ENCODE measurements around the gene STING1.

DNA sequence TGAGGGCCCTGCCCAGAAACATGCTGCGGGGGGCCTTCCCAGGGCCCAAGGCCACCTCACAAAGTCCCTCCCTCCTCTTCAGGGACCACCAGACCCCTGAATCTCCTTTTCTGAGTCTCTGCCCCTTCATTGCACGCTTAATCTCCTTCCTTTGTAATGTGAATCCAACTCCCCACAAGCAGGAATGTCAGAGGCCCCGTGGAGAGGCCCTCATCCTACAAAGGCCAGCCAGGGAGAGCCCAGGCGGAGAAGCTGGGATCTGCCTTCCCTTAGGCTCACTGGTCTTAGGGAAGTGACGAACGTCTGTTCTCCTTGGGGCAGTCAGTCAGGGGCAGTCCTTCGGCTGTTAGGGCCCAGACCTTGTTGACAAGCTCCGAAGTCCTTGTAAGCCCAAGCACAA is 9.5 kb downstream of the STING1 start:
- TF ChIP-seq CTCF (IDR thresholded peaks at IDR 0.05) (no peak), EZH2 (IDR thresholded peaks at IDR 0.05; ENCODE audit: borderline replicate concordance, insufficient read depth, low read depth, low read length, poor library complexity, severe bottlenecking) (no peak)

Data from B cell (primary cell).